Nephron progenitor cell (in vitro differentiated cells): ENCODE data around the gene ADAM23.

Source experiments
- DNase-seq: peaks from one replicate; pipeline ENCODE4 v3.0.0; 2021
- H3K27ac Mint-ChIP-seq: 2 replicates; pipeline ENCODE4 v1.8.0; 2021; ENCODE audit warnings: mild to moderate bottlenecking, moderate library complexity, mixed read lengths
- H3K27me3 Mint-ChIP-seq: 2 replicates; pipeline ENCODE4 v1.8.0; 2021; ENCODE audit warnings: mild to moderate bottlenecking, low read depth, mixed read lengths; ENCODE audit not compliant: poor library complexity
- H3K36me3 Mint-ChIP-seq: 2 replicates; pipeline ENCODE4 v1.8.0; 2021; ENCODE audit warnings: low read depth, mixed read lengths
- H3K4me1 Mint-ChIP-seq: 2 replicates; pipeline ENCODE4 v1.8.0; 2021; ENCODE audit warnings: mixed read lengths
- H3K4me3 Mint-ChIP-seq: 2 replicates; pipeline ENCODE4 v1.8.0; 2021; ENCODE audit warnings: mild to moderate bottlenecking, moderate library complexity, mixed read lengths
- H3K9me3 Mint-ChIP-seq: 2 replicates; pipeline ENCODE4 v1.8.0; 2021; ENCODE audit warnings: mild to moderate bottlenecking, moderate library complexity, mixed read lengths
- CTCF ChIP-seq: fragments of 200-600 bp; sonication (generic); IDR thresholded peaks from 2 replicates; pipeline ENCODE4 v1.5.0; 2021; ENCODE audit warnings: antibody characterized with exemption

ADAM23 gene

GRCh38 chr2:206471524-206472062, 28.3 kb downstream of the ADAM23 start:
- TF ChIP-seq CTCF: no peak
- H3K9me3 Mint-ChIP-seq: no peaks in the 10 kb centered on the region
- H3K4me1 Mint-ChIP-seq: no peaks in the 10 kb centered on the region
- no peaks in the 10 kb centered on the region for H3K27me3 Mint-ChIP-seq
- H3K36me3 Mint-ChIP-seq: peaks cover 11% of the 10 kb centered on the region
- no peak overlapping the region for H3K4me3 Mint-ChIP-seq
- DNase-seq: no peak
- no peak overlapping the region for H3K27ac Mint-ChIP-seq

GRCh38 chr2:206472094-206472493, 28.8 kb downstream of the ADAM23 start:
- Mint-ChIP-seq H3K27ac (no peak overlapping the region), H3K4me1 (no peaks in the 10 kb centered on the region), H3K4me3 (no peak overlapping the region), H3K27me3 (no peaks in the 10 kb centered on the region), H3K36me3 (peaks cover 11% of the 10 kb centered on the region), H3K9me3 (no peaks in the 10 kb centered on the region)
- TF ChIP-seq CTCF: no peak
- DNase-seq: no peak

GRCh38 chr2:206474099-206474498, 30.8 kb downstream of the ADAM23 start:
- DNase-seq: no peak
- Mint-ChIP-seq H3K27me3 (no peaks in the 10 kb centered on the region), H3K27ac (no peak overlapping the region), H3K9me3 (no peaks in the 10 kb centered on the region), H3K4me3 (no peak overlapping the region), H3K4me1 (no peaks in the 10 kb centered on the region), H3K36me3 (peaks cover 6% of the 10 kb centered on the region)
- TF ChIP-seq CTCF: no peak

- Mint-ChIP-seq H3K27ac (no peak overlapping the region), H3K4me1 (peaks cover 10% of the 10 kb centered on the region), H3K4me3 (no peak overlapping the region), H3K36me3 (peaks cover 6% of the 10 kb centered on the region), H3K27me3 (no peaks in the 10 kb centered on the region), H3K9me3 (no peaks in the 10 kb centered on the region)
- no peak for TF ChIP-seq CTCF
- DNase-seq: no peak
Measured at GRCh38 chr2:206477296-206477695, 34.0 kb downstream of the ADAM23 start.

- Mint-ChIP-seq H3K27ac (no peak overlapping the region), H3K36me3 (peaks cover 6% of the 10 kb centered on the region), H3K9me3 (no peaks in the 10 kb centered on the region), H3K27me3 (no peaks in the 10 kb centered on the region), H3K4me1 (peaks cover 10% of the 10 kb centered on the region), H3K4me3 (no peak overlapping the region)
- TF ChIP-seq CTCF: no peak
- DNase-seq: no peak
Measured at GRCh38 chr2:206478340-206478739, 35.0 kb downstream of the ADAM23 start.

GRCh38 chr2:206480161-206480560, 36.8 kb downstream of the ADAM23 start:
- TF ChIP-seq CTCF: no peak
- DNase-seq: peak; percentile 15
- peaks cover 10% of the 10 kb centered on the region for H3K4me1 Mint-ChIP-seq
- no peaks in the 10 kb centered on the region for H3K9me3 Mint-ChIP-seq
- peak overlapping the region; percentile 1 for H3K27ac Mint-ChIP-seq
- no peaks in the 10 kb centered on the region for H3K27me3 Mint-ChIP-seq
- no peak overlapping the region for H3K4me3 Mint-ChIP-seq
- peaks cover 12% of the 10 kb centered on the region for H3K36me3 Mint-ChIP-seq
